HFF-Myc (cell line): ENCODE data around the gene PDE9A.

ENCODE experiments used
- DNase-seq: peaks from one replicate; pipeline ENCODE4 v3.0.0-alpha.2; 2011; ENCODE audit warnings: low read depth; ENCODE audit errors: extremely low read depth
- H3K4me3 ChIP-seq: replicated peaks from 2 replicates; pipeline ENCODE4 v1.5.1; 2011; ENCODE audit warnings: low read depth, mild to moderate bottlenecking, control low read depth, low read length
- TF ChIP-seq, protein P1 (sequence below): IDR thresholded peaks from 2 replicates; pipeline ENCODE4 v1.5.1; 2012; ENCODE audit warnings: mild to moderate bottlenecking, low read depth, low read length, control low read depth; ENCODE audit errors: missing control alignments

PDE9A gene

DNA sequence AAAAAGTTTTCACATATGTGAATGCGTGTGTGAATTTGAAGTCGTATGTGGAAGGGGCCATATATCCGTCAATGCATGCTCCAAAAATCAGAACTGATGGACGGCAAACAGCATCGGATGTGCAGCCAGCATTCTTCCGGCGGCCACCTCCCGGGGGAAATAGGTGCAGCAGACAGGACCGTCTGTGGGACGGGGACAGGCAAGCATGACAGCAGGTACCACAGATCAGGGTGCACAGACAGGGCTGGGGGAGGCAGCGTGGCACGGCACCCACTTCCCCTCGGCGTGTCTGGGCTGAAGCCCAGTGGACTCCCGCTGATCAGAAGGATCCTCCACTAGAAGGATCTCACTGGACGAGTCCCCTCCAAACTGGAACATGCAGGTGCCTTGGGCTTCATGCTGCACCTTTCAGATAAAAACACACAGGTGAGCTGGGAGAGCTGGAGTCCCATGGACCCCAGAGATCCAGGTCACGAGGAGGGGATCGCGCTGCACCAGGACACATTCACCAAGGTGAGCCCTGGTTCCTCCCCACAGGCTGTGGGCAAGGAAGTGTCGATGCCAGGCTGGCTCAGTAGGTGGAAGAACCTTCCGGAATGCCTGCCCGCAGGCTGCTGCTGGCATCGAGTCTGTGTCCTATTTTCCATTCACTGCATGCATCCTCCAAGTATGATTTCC, 25.3 kb downstream of the PDE9A start:
- TF ChIP-seq, protein P1, sequence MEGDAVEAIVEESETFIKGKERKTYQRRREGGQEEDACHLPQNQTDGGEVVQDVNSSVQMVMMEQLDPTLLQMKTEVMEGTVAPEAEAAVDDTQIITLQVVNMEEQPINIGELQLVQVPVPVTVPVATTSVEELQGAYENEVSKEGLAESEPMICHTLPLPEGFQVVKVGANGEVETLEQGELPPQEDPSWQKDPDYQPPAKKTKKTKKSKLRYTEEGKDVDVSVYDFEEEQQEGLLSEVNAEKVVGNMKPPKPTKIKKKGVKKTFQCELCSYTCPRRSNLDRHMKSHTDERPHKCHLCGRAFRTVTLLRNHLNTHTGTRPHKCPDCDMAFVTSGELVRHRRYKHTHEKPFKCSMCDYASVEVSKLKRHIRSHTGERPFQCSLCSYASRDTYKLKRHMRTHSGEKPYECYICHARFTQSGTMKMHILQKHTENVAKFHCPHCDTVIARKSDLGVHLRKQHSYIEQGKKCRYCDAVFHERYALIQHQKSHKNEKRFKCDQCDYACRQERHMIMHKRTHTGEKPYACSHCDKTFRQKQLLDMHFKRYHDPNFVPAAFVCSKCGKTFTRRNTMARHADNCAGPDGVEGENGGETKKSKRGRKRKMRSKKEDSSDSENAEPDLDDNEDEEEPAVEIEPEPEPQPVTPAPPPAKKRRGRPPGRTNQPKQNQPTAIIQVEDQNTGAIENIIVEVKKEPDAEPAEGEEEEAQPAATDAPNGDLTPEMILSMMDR = no peak
- DNase-seq = no peak
- H3K4me3 ChIP-seq = no peak overlapping the region

DNA sequence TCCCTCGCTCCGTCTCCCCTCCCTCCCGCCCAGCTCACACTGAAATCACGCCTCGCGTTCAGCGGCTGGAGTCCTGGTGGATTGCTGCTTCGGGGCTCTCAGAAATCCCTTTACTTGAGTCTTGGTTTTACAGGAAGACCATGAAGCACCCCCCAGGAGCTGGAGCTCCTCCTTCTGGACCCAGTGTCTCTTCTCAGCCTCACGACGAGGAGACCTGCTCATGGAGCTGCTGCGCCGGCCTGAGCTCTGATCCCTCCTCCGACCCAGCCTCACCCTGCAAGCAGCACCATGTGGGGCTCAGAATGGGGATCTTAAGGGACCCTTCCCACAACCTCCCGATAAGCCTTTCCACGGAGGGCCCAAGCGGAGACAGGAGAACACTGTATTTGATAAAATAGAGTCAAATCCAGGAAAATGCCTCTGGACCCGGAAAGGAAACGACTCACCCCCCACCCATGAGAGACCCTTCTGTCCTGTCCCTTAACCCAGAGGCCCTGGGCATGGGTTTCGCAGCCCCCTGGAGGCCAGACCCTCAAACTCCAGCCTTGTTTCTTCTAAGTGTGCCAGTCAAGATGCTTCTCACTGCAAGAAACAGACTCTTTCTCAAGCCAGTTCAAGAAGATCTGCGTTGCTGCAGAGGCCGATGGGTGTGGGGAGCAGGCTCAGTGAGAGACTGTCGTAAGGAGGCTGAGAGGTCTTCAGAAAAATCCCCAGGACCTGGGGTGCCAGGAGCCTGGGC, 26.1 kb downstream of the PDE9A start:
- no peak for DNase-seq
- TF ChIP-seq, protein P1 = no peak
- H3K4me3 ChIP-seq = no peak overlapping the region

DNA sequence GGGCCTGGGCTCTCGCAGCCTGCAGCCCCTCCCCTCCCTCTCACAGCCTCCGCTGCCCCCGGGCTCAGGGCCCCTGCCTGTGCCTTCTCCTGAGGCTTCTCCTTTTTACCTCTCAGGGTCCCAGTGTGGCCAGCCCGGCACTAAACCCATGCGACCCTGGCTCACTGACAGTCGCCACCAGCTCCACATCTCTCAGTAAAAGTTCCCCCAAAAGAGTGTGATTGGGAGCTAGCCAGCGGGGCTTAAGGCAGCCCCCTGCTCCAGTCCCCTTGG, 26.6 kb downstream of the PDE9A start:
- DNase-seq = no peak
- H3K4me3 ChIP-seq = no peak overlapping the region
- TF ChIP-seq, protein P1 = no peak

DNA sequence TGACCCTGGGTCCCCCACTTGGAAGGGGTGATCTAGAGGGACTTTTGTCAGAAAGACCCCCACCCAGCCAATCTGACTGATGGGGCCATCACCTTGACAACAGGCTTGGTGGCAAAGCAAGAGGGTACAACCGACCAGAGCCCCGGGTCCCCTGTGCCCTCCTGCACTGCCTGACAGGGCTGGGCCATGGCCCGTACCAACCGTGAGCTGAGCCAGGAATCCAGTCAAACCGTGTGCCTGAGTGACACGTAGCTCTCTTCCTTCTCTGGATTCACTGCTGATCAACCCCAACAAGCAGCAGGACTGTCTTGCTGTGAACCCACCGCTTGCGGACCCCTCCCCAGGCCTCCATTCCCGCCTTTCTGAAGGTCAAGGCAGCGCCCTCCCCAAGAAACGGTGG, 27.0 kb downstream of the PDE9A start:
- no peak for DNase-seq
- TF ChIP-seq, protein P1 = no peak
- no peak overlapping the region for H3K4me3 ChIP-seq

DNA sequence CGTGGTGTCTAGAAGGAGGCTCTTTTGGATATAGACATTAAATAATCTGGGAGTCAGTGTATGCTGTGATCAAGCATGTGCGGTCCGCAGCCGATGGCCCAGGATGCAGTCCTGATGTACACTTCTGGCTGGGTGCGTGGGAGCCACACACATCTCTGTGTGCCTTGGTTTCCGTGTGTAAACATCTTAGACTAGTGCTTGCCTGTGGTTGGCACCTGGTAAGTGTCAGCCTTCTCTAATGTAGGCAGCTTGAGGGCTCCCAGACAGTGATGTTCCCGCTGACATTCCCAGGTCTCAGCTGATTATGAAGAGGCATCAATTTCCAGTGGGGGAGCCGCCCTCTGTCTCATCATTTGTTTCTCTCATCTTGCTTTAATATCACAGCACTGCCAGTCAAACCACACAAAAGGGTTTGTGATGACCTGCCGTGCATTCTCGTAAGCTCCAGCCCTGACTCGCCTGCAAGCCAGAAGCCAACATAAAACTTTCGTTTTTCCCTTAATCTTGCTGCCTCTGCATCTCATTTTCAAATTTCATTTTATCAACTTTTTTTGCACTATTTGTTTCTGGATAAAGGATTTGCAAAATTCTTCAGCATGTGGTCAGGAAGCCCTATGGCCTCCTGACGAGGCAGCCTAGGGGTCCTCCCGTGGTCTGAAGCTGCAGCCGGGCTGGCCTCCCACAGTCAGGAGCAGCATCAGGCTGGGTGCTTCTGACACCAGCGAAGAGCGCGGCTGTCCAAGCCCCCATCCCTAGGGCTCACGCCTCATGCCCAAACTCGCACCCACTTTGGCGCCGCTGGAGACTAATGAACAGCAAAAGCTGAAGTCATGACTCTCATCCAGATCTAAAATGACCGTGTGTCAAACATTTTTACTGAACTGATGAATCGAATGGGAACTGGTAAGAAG, 28.1 kb downstream of the PDE9A start:
- no peak overlapping the region for H3K4me3 ChIP-seq
- DNase-seq = no peak
- TF ChIP-seq, protein P1 = no peak

DNA sequence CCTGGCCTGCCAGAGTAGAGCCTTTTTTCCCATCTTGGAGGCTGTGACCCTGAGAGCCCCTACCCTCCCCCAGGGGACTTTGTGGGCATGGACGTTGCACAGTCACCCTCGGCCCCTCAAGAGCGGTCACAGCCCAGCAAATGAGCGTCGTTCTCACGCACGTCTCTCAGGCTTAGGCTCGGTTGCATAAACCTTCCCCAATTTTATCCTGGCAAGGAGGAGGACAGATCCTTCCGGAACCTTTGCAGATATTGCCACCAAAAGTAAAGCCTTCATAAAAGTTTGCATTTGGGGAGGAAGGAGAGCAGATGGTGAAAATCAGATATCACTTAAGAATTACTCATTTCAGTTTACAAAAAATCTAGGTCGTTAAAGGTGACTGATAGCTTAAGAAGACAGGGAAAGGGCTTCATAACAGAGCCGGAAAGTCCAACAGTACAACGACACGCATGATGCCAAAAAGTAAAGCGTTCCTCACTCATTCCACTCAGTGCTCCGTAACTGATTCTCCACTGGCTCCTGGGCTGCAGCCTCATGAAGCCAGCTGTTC, 29.3 kb downstream of the PDE9A start:
- no peak for DNase-seq
- H3K4me3 ChIP-seq = no peak overlapping the region
- TF ChIP-seq, protein P1 = no peak
